ENCODE measurements around the gene ITGAV. TPM values are rescaled to one million over a fixed set of nuclear protein-coding genes. Genes with fewer than 3 reads are reported as not detected.

Gene ITGAV
- total RNA-seq, 6 donors from 2014 or later: 19.9 to 75.4 (median 58.7) TPM

DNA sequence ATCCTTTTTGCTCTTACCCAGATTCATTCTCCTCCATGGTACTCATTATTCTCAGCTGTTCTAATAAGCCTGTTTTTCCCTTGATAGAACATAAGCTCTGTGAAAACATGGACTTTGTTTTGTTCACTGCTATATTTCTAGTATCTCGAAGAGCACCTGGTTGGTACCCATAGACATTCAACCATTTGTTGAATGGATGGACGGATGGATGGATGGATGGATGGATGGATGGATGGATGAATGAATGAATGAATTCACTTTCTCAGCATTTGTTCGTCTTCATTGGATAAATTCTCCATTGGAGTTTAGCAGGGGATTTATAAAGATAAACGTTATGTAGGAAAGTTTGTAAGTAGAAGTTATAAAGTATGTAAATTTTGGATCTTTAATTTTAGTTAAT lies 106.9 kb downstream of the ITGAV start:
- Histone ChIP-seq H3K4me1 (peaks cover 3 to 10% (median 8%) of the 10 kb centered on the region in 4 donors), H3K4me3 (no peak overlapping the region), H3K36me3 (no peaks in the 10 kb centered on the region), H3K27me3 (no peaks in the 10 kb centered on the region), H3K27ac (no peak overlapping the region), H3K9me3 (no peaks in the 10 kb centered on the region)
- TF ChIP-seq POLR2AphosphoS5 (IDR thresholded peaks at IDR 0.05) (no peak), EP300 (IDR thresholded peaks at IDR 0.05) (no peak), POLR2A (IDR thresholded peaks at IDR 0.05) (no peak)
- TF ChIP-seq, protein P1, sequence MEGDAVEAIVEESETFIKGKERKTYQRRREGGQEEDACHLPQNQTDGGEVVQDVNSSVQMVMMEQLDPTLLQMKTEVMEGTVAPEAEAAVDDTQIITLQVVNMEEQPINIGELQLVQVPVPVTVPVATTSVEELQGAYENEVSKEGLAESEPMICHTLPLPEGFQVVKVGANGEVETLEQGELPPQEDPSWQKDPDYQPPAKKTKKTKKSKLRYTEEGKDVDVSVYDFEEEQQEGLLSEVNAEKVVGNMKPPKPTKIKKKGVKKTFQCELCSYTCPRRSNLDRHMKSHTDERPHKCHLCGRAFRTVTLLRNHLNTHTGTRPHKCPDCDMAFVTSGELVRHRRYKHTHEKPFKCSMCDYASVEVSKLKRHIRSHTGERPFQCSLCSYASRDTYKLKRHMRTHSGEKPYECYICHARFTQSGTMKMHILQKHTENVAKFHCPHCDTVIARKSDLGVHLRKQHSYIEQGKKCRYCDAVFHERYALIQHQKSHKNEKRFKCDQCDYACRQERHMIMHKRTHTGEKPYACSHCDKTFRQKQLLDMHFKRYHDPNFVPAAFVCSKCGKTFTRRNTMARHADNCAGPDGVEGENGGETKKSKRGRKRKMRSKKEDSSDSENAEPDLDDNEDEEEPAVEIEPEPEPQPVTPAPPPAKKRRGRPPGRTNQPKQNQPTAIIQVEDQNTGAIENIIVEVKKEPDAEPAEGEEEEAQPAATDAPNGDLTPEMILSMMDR (IDR thresholded peaks at IDR 0.05): no peak
- WGBS, 2 donors: 50 to 62% methylated on average over 4 of the region's 4 CpGs
- no peak for ATAC-seq (ENCODE audit: low FRiP score in 2 of 2)
- no peak for DNase-seq

DNA sequence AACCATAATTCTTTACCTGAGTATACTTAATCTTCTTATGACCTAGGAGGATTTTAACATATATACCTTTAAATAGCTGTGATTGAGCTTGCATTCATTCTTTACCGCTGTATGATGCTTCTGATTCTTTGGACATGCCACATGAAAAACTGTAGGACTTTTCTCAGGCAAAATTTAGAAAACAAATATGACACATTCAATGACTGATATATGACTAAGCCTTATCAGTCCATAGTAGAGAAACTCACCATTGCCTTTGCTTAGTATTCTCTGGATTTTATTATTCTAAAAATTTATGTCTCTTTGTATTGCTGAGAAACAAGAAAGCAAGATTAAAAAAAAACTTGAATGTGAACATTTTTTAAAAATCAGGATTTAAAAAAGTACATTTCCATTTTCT lies 107.7 kb downstream of the ITGAV start:
- 93 to 97% methylated on average over 1 of the region's 1 CpG for WGBS, 2 donors
- Histone ChIP-seq H3K4me1 (peaks cover 3 to 10% (median 8%) of the 10 kb centered on the region in 4 donors), H3K4me3 (no peak overlapping the region), H3K27me3 (no peaks in the 10 kb centered on the region), H3K36me3 (no peaks in the 10 kb centered on the region), H3K9me3 (no peaks in the 10 kb centered on the region), H3K27ac (no peak overlapping the region)
- ATAC-seq (ENCODE audit: low FRiP score in 2 of 2) (no peak), DNase-seq (no peak)
- no peak for TF ChIP-seq EP300 (IDR thresholded peaks at IDR 0.05)
- TF ChIP-seq POLR2A (IDR thresholded peaks at IDR 0.05): no peak
- TF ChIP-seq, protein P1 (IDR thresholded peaks at IDR 0.05): no peak
- TF ChIP-seq POLR2AphosphoS5 (IDR thresholded peaks at IDR 0.05): no peak

DNA sequence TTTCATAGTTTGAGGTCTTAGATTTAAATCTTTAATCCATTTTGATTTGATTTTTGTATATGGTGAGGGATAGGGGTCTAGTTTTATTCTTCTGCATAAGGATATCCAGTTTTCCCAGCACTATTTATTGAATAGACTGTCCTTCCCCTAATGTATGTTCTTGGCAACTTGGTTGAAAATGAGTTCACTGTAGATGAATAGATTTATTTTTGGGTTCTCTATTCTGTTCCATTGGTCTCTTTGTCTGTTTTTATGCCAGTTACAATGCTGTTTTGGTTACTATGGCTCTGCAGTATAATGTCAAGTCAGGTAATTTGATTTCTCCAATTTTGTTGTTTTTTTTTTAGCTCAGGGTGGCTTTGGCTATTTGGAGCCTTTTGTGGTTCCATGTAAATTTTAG lies 109.9 kb downstream of the ITGAV start:
- H3K27me3 ChIP-seq: no peaks in the 10 kb centered on the region
- peaks cover 0 to 6% (median 1%) of the 10 kb centered on the region in 4 donors for H3K4me1 ChIP-seq
- no peak for ATAC-seq (ENCODE audit: low FRiP score in 2 of 2)
- H3K4me3 ChIP-seq: no peak overlapping the region
- no peaks in the 10 kb centered on the region for H3K9me3 ChIP-seq
- no peak overlapping the region for H3K27ac ChIP-seq
- H3K36me3 ChIP-seq: no peaks in the 10 kb centered on the region
- DNase-seq: no peak
- TF ChIP-seq, protein P1 (IDR thresholded peaks at IDR 0.05): no peak
- TF ChIP-seq POLR2A (IDR thresholded peaks at IDR 0.05) (no peak), POLR2AphosphoS5 (IDR thresholded peaks at IDR 0.05) (no peak), EP300 (IDR thresholded peaks at IDR 0.05) (no peak)

DNA sequence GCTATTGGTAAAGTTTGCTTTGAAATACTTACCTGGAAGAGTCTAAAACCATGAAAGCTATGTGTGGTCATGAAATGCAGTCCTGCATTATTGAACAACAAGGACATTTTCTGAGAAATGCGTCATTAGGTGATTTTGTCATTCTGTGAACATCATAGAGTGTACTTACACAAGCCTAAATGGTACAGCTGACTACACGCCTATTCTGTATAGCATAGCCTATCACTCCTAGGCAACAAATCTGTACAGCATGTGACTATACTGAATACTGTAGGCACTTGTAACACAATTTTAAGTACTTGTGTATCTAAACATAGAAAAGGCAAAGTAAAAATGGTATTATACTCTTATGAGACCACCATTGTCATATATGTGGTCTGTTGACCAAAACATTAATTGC lies 112.2 kb downstream of the ITGAV start:
- H3K36me3 ChIP-seq: no peaks in the 10 kb centered on the region
- H3K9me3 ChIP-seq: no peaks in the 10 kb centered on the region
- ATAC-seq (ENCODE audit: low FRiP score in 2 of 2) (no peak), DNase-seq (no peak)
- no peaks in the 10 kb centered on the region for H3K4me1 ChIP-seq
- TF ChIP-seq POLR2AphosphoS5 (IDR thresholded peaks at IDR 0.05) (no peak), EP300 (IDR thresholded peaks at IDR 0.05) (no peak), POLR2A (IDR thresholded peaks at IDR 0.05) (no peak)
- TF ChIP-seq, protein P1 (IDR thresholded peaks at IDR 0.05): no peak
- H3K4me3 ChIP-seq: no peak overlapping the region
- WGBS, 2 donors: 97 to 98% methylated on average over 2 of the region's 2 CpGs
- no peaks in the 10 kb centered on the region for H3K27me3 ChIP-seq
- H3K27ac ChIP-seq: no peak overlapping the region

DNA sequence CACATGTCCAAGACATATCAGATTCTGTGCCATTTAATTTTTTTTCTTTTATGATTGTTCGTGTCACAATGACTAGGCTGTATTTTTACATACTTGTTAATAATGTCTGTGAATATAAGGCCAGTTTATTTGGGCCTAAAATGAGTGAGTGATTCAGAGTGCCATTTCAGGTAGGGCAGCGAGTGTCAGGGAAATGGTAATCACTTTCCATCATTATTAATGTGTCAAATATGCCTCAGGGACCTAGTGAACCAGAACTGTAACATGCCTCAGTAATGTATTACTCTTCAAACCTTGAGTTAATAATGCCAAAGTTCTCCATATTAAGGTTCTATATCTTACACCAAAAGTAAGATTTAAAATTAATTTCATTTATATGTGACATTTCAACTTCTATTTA lies 112.6 kb downstream of the ITGAV start:
- Histone ChIP-seq H3K27ac (no peak overlapping the region), H3K36me3 (no peaks in the 10 kb centered on the region), H3K9me3 (no peaks in the 10 kb centered on the region), H3K4me1 (no peaks in the 10 kb centered on the region), H3K27me3 (no peaks in the 10 kb centered on the region), H3K4me3 (no peak overlapping the region)
- 68 to 99% methylated on average over 2 of the region's 2 CpGs for WGBS, 2 donors
- no peak for ATAC-seq (ENCODE audit: low FRiP score in 2 of 2)
- TF ChIP-seq EP300 (IDR thresholded peaks at IDR 0.05): no peak
- TF ChIP-seq, protein P1 (IDR thresholded peaks at IDR 0.05): no peak
- TF ChIP-seq POLR2A (IDR thresholded peaks at IDR 0.05): no peak
- no peak for TF ChIP-seq POLR2AphosphoS5 (IDR thresholded peaks at IDR 0.05)
- no peak for DNase-seq
